Heart left ventricle (tissue), 16 donors: ENCODE measurements around the gene HTRA3. TPM values are rescaled to one million over a fixed set of nuclear protein-coding genes. Genes with fewer than 3 reads are reported as not detected.
A peak's percentile ranks its signal among the peaks of the same experiment; 100 is the strongest.

Experiments
- ATAC-seq, 4 donors: fragments of 200-7000 bp; cut with Tn5 transposase; one replicate each; pipeline ENCODE4 v1.9.1; 2020 to 2022; ENCODE audit warnings: moderate library complexity in 4 of 4, mild to moderate bottlenecking in 3 of 4, moderate number of reproducible peaks in 1 of 4
- DNase-seq, 5 donors: peaks; one replicate each; pipeline ENCODE4 v3.0.0-alpha.2; 2020
- H3K27ac ChIP-seq, 12 donors: fragments of 200-600 bp; sonication (generic) in 4 of 12; one replicate each; pipeline versions ENCODE4 v1.5.0 to v1.8.0; 2016 to 2022; ENCODE audit warnings: mild to moderate bottlenecking in 2 of 12
- H3K27me3 ChIP-seq, 9 donors: fragments of 200-600 bp; sonication (generic) in 2 of 9; one replicate each; pipeline versions ENCODE4 v1.5.1 to v1.8.0; 2016 to 2022; ENCODE audit warnings: mild to moderate bottlenecking in 3 of 9
- H3K36me3 ChIP-seq, 9 donors: fragments of 200-600 bp; sonication (generic) in 2 of 9; one replicate each; pipeline versions ENCODE4 v1.5.0 to v1.8.0; 2018 to 2022; ENCODE audit warnings: mild to moderate bottlenecking in 2 of 9
- H3K4me1 ChIP-seq, 12 donors: fragments of 200-600 bp; sonication (generic) in 4 of 12; one replicate each; pipeline versions ENCODE4 v1.5.0 to v1.8.0; 2016 to 2022; ENCODE audit warnings: mild to moderate bottlenecking in 3 of 12
- H3K4me3 ChIP-seq, 12 donors: fragments of 200-600 bp; sonication (generic) in 4 of 12; one replicate each; pipeline versions ENCODE4 v1.5.0 to v1.8.0; 2017 to 2022; ENCODE audit warnings: mild to moderate bottlenecking in 9 of 12, moderate library complexity in 4 of 12
- H3K9me3 ChIP-seq, 12 donors: fragments of 200-600 bp; sonication (generic) in 4 of 12; one replicate each; pipeline versions ENCODE4 v1.5.0 to v1.8.0; 2016 to 2022; ENCODE audit warnings: mild to moderate bottlenecking in 1 of 12
- CTCF ChIP-seq, 12 donors: fragments of 200-600 bp; sonication (generic) in 4 of 12; IDR thresholded peaks; one replicate each; pipeline versions ENCODE4 v1.5.0 to v1.8.0; 2018 to 2022; ENCODE audit warnings: antibody characterized with exemption in 12 of 12, mild to moderate bottlenecking in 5 of 12
- POLR2A ChIP-seq, 2 donors: fragments of 450-650 bp; IDR thresholded peaks; one replicate each; pipeline ENCODE4 v1.6.1; 2017; ENCODE audit warnings: antibody characterized with exemption in 2 of 2, mild to moderate bottlenecking in 2 of 2, moderate library complexity in 2 of 2
- WGBS, 4 donors: extraction: QIAGEN DNeasy Blood & Tissue Kit in 2 of 4; methylation state at CpG; one replicate each; pipeline versions ENCODE4 v1.1.5 to v1.1.7; 2013 to 2018; 5-methylcytosine and 5-hydroxymethylcytosine counted together
- intact Hi-C, 10 donors: fragments of 100-400 bp; cut with DNase I; formaldehyde crosslinking; loops; one replicate each; pipeline versions ENCODE4 v1.11.1 to v1.14.2; 2022
- polyA plus RNA-seq, 2 donors: library from polyadenylated mRNA; stranded (reverse); fragments of 200-250 nt; gene quantifications; one replicate each; pipeline ENCODE4 v1.2.3, GENCODE V29; 2013
- total RNA-seq, 9 donors: library from RNA; depleted of rRNA in 2 of 9; stranded (reverse); fragments of >200 nt in 2 of 9; fragmentation: NEBNext Ultra II Directional in 3 of 9; extraction: Animal tissue kit (Norgen Biotek cat#: 25700) in 3 of 9; gene quantifications; one replicate each; pipeline versions ENCODE4 v1.1.0 to v1.2.4, GENCODE V29; 2016 to 2023
- donor health status: ischemic (EF 13 %, LVEDD 7.1; RV severe dilation, severe dysfunction).
- donor health status: healthy with polysubstance abuse.
- donor health status: DM: no; HTN: yes; CAD: no.
- donor health status: DM: no; HTN: no; CAD: no.
- donor health status: ischemic (EF 25% LVEDD 6.9; RV normal size, moderate dysfunction).
- donor health status: ischemic (EF 25% LVEDD 5.7; RV mildly dilated, moderate dysfunction).
- donor health status: healthy.
- donor health status: DM: yes; HTN: yes; CAD: no.
- donor health status: ischemic (EF 35%, LVEDD 5.7; RV mildly dilated, moderate dysfunction).
- donor health status: nonischemic (EF 11% LVEDD 7.7; RV severe dilation, severe dysfunction).
- donor health status: DM: yes; HTN: yes; CAD: no.
- donor health status: PGD.
- donor health status: ischemic (EF 29% LVEDD 5.4; RV normal size, mild dysfunction).
- donor health status: nonischemic (EF 23%, LVEDD 6.1; RV moderate dilation, normal function).

The HTRA3 gene
- total and polyA plus RNA-seq, 11 donors = 26.8 to 84.6 (median 50.1) TPM

DNA sequence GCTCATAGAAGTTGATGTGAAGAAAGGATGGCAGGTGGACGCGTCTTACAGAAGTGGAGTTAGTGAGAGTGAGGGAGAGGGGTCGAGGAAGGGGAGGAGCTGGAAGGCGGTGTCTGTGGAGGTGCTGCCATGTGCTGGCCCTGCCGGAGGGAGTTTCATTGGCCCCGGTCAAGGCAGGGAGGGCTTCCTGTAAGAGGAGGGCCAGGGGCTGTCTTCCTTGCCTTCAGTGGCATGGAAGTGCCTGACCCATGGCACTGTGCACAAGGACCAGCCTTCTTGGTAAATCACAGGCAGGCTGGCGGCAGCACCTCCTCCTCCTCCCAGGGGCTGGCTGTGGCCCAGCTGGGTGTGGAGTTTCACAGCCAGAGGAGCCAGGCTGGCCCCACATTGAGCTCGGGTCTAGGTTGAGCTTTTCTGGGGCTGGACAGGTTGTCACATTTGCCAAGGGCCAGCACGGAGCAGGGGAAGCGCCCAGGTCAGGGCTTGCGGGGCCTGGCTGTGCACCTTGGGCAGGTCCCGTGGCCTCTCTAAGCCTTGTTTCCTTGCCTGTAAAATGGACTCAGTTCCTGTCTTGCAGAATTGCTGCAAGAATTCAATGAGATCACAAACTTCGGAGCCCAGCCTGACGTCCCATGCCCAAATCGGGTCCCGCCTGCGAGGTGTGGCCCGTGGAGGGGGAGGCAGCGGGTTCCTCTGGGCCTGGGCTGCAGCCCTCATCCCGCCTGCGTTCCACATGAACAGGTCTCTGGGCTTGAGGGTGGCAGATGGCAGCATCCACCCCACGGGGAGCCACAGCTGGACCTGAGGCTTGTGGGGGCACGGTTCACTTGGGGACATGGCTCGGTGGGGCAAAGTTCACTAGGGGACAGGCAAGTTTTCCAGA lies 7.0 kb downstream of the HTRA3 start:
- intact Hi-C loops = loop anchor here in 3 of 10 donors (5.0 kb wide), 2 partner anchors 41 to 66 kb away; no protein-coding TSS in a partner anchor
- peak overlapping the region in 10 of 12 donors; percentile 7 to 83 (median 56) for H3K27ac ChIP-seq
- WGBS, 4 donors = 52 to 59% (median 56%) methylated on average over 20 to 24 of the region's 24 CpGs
- no peaks in the 10 kb centered on the region for H3K36me3 ChIP-seq
- ATAC-seq (peak in 3 of 4 donors; percentile 35 to 37 (median 37)), DNase-seq (peak; percentile 60 to 85 (median 77))
- no peak overlapping the region for H3K4me3 ChIP-seq
- peaks cover 0 to 92% (median 71%) of the 10 kb centered on the region in 12 donors for H3K4me1 ChIP-seq
- TF ChIP-seq CTCF (IDR thresholded peaks at IDR 0.05) = no peak
- TF ChIP-seq POLR2A (IDR thresholded peaks at IDR 0.05) = no peak
- no peaks in the 10 kb centered on the region for H3K9me3 ChIP-seq
- H3K27me3 ChIP-seq = no peaks in the 10 kb centered on the region

DNA sequence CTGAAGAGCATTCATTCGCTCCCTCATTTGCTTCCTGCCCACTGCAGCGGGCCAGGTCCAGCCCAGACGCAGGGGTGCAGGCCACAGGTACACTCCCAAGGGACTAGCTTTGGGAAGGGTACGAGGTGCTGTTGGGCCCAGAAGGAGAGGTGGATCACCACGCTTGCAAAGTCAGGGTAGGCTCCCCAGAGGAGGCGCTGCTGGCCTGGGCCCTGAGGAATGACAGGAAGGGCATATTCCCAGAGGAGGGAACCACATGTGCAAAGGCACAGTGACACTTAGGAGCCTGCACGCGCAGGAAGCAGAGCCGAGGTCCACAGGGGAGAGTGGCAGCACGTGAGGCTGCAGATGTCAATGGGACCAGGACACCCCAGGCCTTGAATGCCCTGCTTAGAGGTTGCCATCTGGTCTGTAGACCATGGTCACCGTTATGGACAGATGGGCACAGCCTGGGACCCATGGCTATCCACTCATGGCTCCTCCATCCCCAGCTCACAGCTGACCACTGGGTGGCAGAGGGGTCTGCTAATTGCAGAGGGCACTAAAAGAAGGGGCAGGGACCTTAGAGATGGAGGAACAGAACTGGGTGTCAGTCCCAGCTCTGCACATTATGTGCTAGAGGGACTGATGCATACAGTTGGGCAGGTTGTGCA lies 7.9 kb downstream of the HTRA3 start:
- 87 to 97% (median 90%) methylated on average over 7 to 11 of the region's 11 CpGs for WGBS, 4 donors
- Histone ChIP-seq H3K4me1 (peaks cover 0 to 89% (median 64%) of the 10 kb centered on the region in 12 donors), H3K4me3 (no peak overlapping the region), H3K36me3 (no peaks in the 10 kb centered on the region), H3K27me3 (no peaks in the 10 kb centered on the region), H3K9me3 (no peaks in the 10 kb centered on the region), H3K27ac (peak overlapping the region in 6 of 12 donors; percentile 26 to 71 (median 44))
- peak in 3 of 5 donors; percentile 21 to 33 (median 25) for DNase-seq
- intact Hi-C loops = loop anchor here in 3 of 10 donors (5.0 kb wide), 2 partner anchors 40 to 65 kb away; no protein-coding TSS in a partner anchor
- no peak for ATAC-seq
- TF ChIP-seq CTCF (IDR thresholded peaks at IDR 0.05) = no peak
- no peak for TF ChIP-seq POLR2A (IDR thresholded peaks at IDR 0.05)

DNA sequence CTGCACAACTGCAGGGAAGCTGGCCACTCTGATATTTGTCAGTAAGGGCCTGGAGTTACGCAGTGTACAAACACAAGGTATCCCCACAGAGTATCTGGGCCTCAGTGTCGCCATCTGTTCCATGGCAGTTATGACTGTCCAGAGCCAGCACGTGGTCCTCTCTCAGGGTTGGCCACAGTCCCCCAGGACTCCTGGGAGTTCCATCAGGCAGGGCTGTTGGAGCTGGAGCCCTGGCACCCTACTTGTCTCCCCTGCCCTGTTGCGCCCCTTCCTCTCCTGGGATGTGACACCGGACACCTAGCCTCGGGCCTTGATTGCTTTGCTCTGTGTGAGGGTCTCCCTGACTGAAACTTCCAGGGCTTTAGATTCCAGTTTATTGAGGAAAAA lies 8.4 kb downstream of the HTRA3 start:
- Histone ChIP-seq H3K36me3 (no peaks in the 10 kb centered on the region), H3K27ac (peak overlapping the region in 4 of 12 donors; percentile 10 to 46 (median 27)), H3K9me3 (no peaks in the 10 kb centered on the region), H3K27me3 (no peaks in the 10 kb centered on the region), H3K4me3 (no peak overlapping the region), H3K4me1 (peaks cover 0 to 84% (median 59%) of the 10 kb centered on the region in 12 donors)
- TF ChIP-seq POLR2A (IDR thresholded peaks at IDR 0.05) = no peak
- ATAC-seq (no peak), DNase-seq (peak in 3 of 5 donors; percentile 28 to 61 (median 41))
- intact Hi-C loops = loop anchor here in 3 of 10 donors (5.0 kb wide), 2 partner anchors 39 to 64 kb away; no protein-coding TSS in a partner anchor
- 66 to 83% (median 70%) methylated on average over 4 to 6 of the region's 6 CpGs for WGBS, 4 donors

DNA sequence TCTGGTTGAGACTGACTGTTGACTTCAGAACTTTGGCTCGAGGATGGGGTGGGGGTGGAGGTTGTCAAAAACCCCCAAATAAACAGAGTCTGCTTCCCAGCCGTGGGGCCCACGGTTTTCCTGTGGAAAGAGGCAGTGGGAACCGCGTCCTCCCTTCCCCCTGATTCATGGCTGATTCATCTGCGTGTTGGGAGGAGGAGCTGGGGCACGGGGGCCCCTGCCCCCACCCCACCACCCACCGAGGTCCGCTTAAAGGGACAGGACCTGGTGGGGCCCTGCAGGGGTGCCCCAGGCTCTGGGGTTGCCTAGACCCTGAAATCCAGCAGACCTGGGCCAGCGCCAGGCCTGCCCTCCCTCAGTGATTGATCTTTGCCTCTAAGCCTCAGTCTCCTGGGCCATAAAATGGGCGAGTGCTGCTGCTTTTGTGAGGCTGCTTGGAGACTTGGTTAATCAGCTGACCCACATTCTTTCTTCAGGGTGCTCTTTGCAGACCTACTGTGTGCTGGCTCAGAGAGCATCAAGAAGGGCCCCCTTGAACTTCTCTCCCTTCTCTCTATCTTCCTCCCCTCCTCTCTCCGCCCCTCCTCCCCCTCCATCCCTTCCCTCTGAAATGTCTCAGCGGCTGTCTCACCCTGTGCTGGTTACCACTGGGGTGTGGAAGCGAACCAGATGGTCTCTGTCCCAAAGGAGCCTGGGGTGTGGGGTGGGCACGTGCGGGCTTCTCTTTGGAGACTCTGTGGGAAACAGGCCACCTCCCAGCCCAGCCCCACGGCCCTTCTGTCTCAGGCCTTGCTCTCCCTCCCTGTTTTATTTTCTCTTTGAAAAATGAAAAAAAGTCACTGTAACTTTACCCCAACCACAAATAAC lies 9.1 kb downstream of the HTRA3 start:
- DNase-seq = peak in 3 of 5 donors; percentile 58 to 68 (median 58)
- H3K27ac ChIP-seq = peak overlapping the region in 6 of 12 donors; percentile 10 to 46 (median 30)
- H3K27me3 ChIP-seq = no peaks in the 10 kb centered on the region

More for the DNA sequence above, 9.1 kb downstream of the HTRA3 start:
- Histone ChIP-seq H3K9me3 (no peaks in the 10 kb centered on the region), H3K4me1 (peaks cover 0 to 77% (median 53%) of the 10 kb centered on the region in 12 donors), H3K4me3 (no peak overlapping the region), H3K36me3 (no peaks in the 10 kb centered on the region)
- intact Hi-C loops = loop anchor here in 3 of 10 donors (5.0 kb wide), 2 partner anchors 39 to 64 kb away; no protein-coding TSS in a partner anchor
- ATAC-seq = peak in 1 of 4 donors; percentile 24
- 49 to 60% (median 54%) methylated on average over 16 to 17 of the region's 17 CpGs for WGBS, 4 donors
- no peak for TF ChIP-seq CTCF (IDR thresholded peaks at IDR 0.05)
- no peak for TF ChIP-seq POLR2A (IDR thresholded peaks at IDR 0.05)
